ENCODE data around the gene SCG3.

SCG3 gene

GRCh38 chr15:51669381-51669780 is 11.9 kb upstream of the SCG3 start:
- no peak for DNase-seq
- Mint-ChIP-seq H3K4me3 (no peak overlapping the region), H3K36me3 (ENCODE audit: low read depth) (no peaks in the 10 kb centered on the region), H3K9me3 (no peaks in the 10 kb centered on the region), H3K4me1 (no peaks in the 10 kb centered on the region), H3K27me3 (peaks cover 6% of the 10 kb centered on the region), H3K27ac (no peak overlapping the region)
- ATAC-seq: no peak

- H3K4me1 Mint-ChIP-seq: no peaks in the 10 kb centered on the region
- peaks cover 6% of the 10 kb centered on the region for H3K27me3 Mint-ChIP-seq
- no peak overlapping the region for H3K27ac Mint-ChIP-seq
- H3K9me3 Mint-ChIP-seq: no peaks in the 10 kb centered on the region
- DNase-seq: no peak
- no peak for ATAC-seq
- H3K4me3 Mint-ChIP-seq: no peak overlapping the region
- no peaks in the 10 kb centered on the region for H3K36me3 Mint-ChIP-seq (ENCODE audit: low read depth)
Observed at GRCh38 chr15:51672155-51672687, 9.1 kb upstream of the SCG3 start.

- Mint-ChIP-seq H3K27ac (no peak overlapping the region), H3K36me3 (ENCODE audit: low read depth) (no peaks in the 10 kb centered on the region), H3K4me1 (no peaks in the 10 kb centered on the region), H3K4me3 (no peak overlapping the region), H3K27me3 (peaks cover 4% of the 10 kb centered on the region), H3K9me3 (no peaks in the 10 kb centered on the region)
- DNase-seq: no peak
- no peak for ATAC-seq
Observed at GRCh38 chr15:51672913-51673857, 8.1 kb upstream of the SCG3 start.

- H3K4me3 Mint-ChIP-seq: no peak overlapping the region
- ATAC-seq: no peak
- H3K4me1 Mint-ChIP-seq: no peaks in the 10 kb centered on the region
- H3K27me3 Mint-ChIP-seq: peaks cover 12% of the 10 kb centered on the region
- H3K27ac Mint-ChIP-seq: no peak overlapping the region
- no peaks in the 10 kb centered on the region for H3K9me3 Mint-ChIP-seq
- H3K36me3 Mint-ChIP-seq (ENCODE audit: low read depth): no peaks in the 10 kb centered on the region
- no peak for DNase-seq
Observed at GRCh38 chr15:51675234-51675633, 6.1 kb upstream of the SCG3 start.

- Mint-ChIP-seq H3K9me3 (no peaks in the 10 kb centered on the region), H3K27ac (no peak overlapping the region), H3K4me3 (no peak overlapping the region), H3K4me1 (peaks cover 2% of the 10 kb centered on the region), H3K36me3 (ENCODE audit: low read depth) (no peaks in the 10 kb centered on the region), H3K27me3 (peaks cover 25% of the 10 kb centered on the region)
- DNase-seq (no peak), ATAC-seq (no peak)
Observed at GRCh38 chr15:51677021-51677420, 4.3 kb upstream of the SCG3 start.

- DNase-seq (no peak), ATAC-seq (no peak)
- peaks cover 2% of the 10 kb centered on the region for H3K4me1 Mint-ChIP-seq
- H3K27ac Mint-ChIP-seq: no peak overlapping the region
- peaks cover 26% of the 10 kb centered on the region for H3K27me3 Mint-ChIP-seq
- H3K9me3 Mint-ChIP-seq: no peaks in the 10 kb centered on the region
- no peaks in the 10 kb centered on the region for H3K36me3 Mint-ChIP-seq (ENCODE audit: low read depth)
- H3K4me3 Mint-ChIP-seq: no peak overlapping the region
Observed at GRCh38 chr15:51677452-51677851, 3.9 kb upstream of the SCG3 start.

- no peak overlapping the region for H3K27ac Mint-ChIP-seq
- no peak overlapping the region for H3K4me3 Mint-ChIP-seq
- DNase-seq (no peak), ATAC-seq (no peak)
- H3K36me3 Mint-ChIP-seq (ENCODE audit: low read depth): no peaks in the 10 kb centered on the region
- no peaks in the 10 kb centered on the region for H3K9me3 Mint-ChIP-seq
- H3K4me1 Mint-ChIP-seq: peaks cover 2% of the 10 kb centered on the region
- H3K27me3 Mint-ChIP-seq: peaks cover 32% of the 10 kb centered on the region
Observed at GRCh38 chr15:51678096-51678495, 3.2 kb upstream of the SCG3 start.

GRCh38 chr15:51680321-51680720 is 982 bp upstream of the SCG3 start:
- no peaks in the 10 kb centered on the region for H3K36me3 Mint-ChIP-seq (ENCODE audit: low read depth)
- H3K4me1 Mint-ChIP-seq: peaks cover 2% of the 10 kb centered on the region
- no peaks in the 10 kb centered on the region for H3K9me3 Mint-ChIP-seq
- no peak overlapping the region for H3K27ac Mint-ChIP-seq
- DNase-seq: no peak
- no peak overlapping the region for H3K4me3 Mint-ChIP-seq
- H3K27me3 Mint-ChIP-seq: peaks cover 48% of the 10 kb centered on the region
- ATAC-seq: no peak

- Mint-ChIP-seq H3K36me3 (ENCODE audit: low read depth) (no peaks in the 10 kb centered on the region), H3K9me3 (no peaks in the 10 kb centered on the region), H3K4me1 (peaks cover 15% of the 10 kb centered on the region), H3K27ac (no peak overlapping the region), H3K4me3 (no peak overlapping the region), H3K27me3 (peaks cover 41% of the 10 kb centered on the region)
- ATAC-seq (no peak), DNase-seq (no peak)
Observed at GRCh38 chr15:51687565-51687964, 6.3 kb downstream of the SCG3 start.

- Mint-ChIP-seq H3K36me3 (ENCODE audit: low read depth) (no peaks in the 10 kb centered on the region), H3K9me3 (no peaks in the 10 kb centered on the region), H3K4me3 (no peak overlapping the region), H3K4me1 (peaks cover 15% of the 10 kb centered on the region), H3K27me3 (peaks cover 37% of the 10 kb centered on the region), H3K27ac (no peak overlapping the region)
- ATAC-seq (no peak), DNase-seq (no peak)
Observed at GRCh38 chr15:51688863-51689262, 7.6 kb downstream of the SCG3 start.

GRCh38 chr15:51692154-51692553 is 10.9 kb downstream of the SCG3 start:
- Mint-ChIP-seq H3K27me3 (peaks cover 22% of the 10 kb centered on the region), H3K9me3 (no peaks in the 10 kb centered on the region), H3K36me3 (ENCODE audit: low read depth) (no peaks in the 10 kb centered on the region), H3K4me1 (peaks cover 15% of the 10 kb centered on the region), H3K4me3 (no peak overlapping the region), H3K27ac (no peak overlapping the region)
- no peak for ATAC-seq
- no peak for DNase-seq

GRCh38 chr15:51696566-51696965 is 15.3 kb downstream of the SCG3 start:
- no peaks in the 10 kb centered on the region for H3K36me3 Mint-ChIP-seq (ENCODE audit: low read depth)
- H3K4me1 Mint-ChIP-seq: peaks cover 9% of the 10 kb centered on the region
- no peak overlapping the region for H3K27ac Mint-ChIP-seq
- peaks cover 14% of the 10 kb centered on the region for H3K27me3 Mint-ChIP-seq
- no peaks in the 10 kb centered on the region for H3K9me3 Mint-ChIP-seq
- H3K4me3 Mint-ChIP-seq: no peak overlapping the region
- DNase-seq (no peak), ATAC-seq (no peak)

GRCh38 chr15:51697163-51697562 is 15.9 kb downstream of the SCG3 start:
- no peak for ATAC-seq
- Mint-ChIP-seq H3K36me3 (ENCODE audit: low read depth) (no peaks in the 10 kb centered on the region), H3K4me3 (no peak overlapping the region), H3K4me1 (peaks cover 3% of the 10 kb centered on the region), H3K27ac (no peak overlapping the region), H3K27me3 (peaks cover 14% of the 10 kb centered on the region), H3K9me3 (no peaks in the 10 kb centered on the region)
- no peak for DNase-seq

- no peak for ATAC-seq
- Mint-ChIP-seq H3K4me1 (no peaks in the 10 kb centered on the region), H3K36me3 (ENCODE audit: low read depth) (no peaks in the 10 kb centered on the region), H3K4me3 (no peak overlapping the region), H3K27ac (no peak overlapping the region), H3K27me3 (peaks cover 12% of the 10 kb centered on the region), H3K9me3 (no peaks in the 10 kb centered on the region)
- DNase-seq: no peak
Observed at GRCh38 chr15:51699373-51699772, 18.1 kb downstream of the SCG3 start.

- H3K27ac Mint-ChIP-seq: no peak overlapping the region
- H3K27me3 Mint-ChIP-seq: peaks cover 11% of the 10 kb centered on the region
- H3K4me3 Mint-ChIP-seq: no peak overlapping the region
- ATAC-seq: no peak
- DNase-seq: no peak
- H3K4me1 Mint-ChIP-seq: no peaks in the 10 kb centered on the region
- H3K9me3 Mint-ChIP-seq: no peaks in the 10 kb centered on the region
- H3K36me3 Mint-ChIP-seq (ENCODE audit: low read depth): no peaks in the 10 kb centered on the region
Observed at GRCh38 chr15:51702710-51703109, 21.4 kb downstream of the SCG3 start.
